Stimulated activated CD4-positive, alpha-beta T cell treated with anti-CD3 and anti-CD28 coated beads, Interleukin-2, amount 100 ng/mL, for 48 hours (primary cell): ENCODE data around the gene FAM81B.

ENCODE experiments used
- DNase-seq, 2 donors: peaks; one replicate each; pipeline ENCODE4 v3.0.0-alpha.2; 2020

Gene FAM81B

DNA sequence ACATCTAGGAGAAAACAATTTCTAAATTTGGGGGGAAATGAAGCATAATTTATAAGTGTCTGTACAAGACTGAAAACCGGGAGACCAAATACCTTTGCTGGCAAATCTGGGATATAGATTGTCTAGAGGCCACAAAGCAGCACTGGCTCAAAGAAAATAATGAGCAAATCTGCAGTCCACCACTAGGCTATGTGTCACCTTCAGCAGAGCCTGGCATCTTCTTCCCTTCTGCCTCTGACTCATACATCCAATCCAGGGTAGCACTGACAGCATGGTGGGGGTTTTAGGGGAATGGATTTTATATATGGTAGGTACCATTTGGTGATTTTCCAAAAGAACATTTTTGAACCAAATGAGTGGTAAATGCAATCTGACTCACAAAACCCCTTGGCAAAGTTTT lies 12.8 kb downstream of the FAM81B start:
- DNase-seq: no peak

DNA sequence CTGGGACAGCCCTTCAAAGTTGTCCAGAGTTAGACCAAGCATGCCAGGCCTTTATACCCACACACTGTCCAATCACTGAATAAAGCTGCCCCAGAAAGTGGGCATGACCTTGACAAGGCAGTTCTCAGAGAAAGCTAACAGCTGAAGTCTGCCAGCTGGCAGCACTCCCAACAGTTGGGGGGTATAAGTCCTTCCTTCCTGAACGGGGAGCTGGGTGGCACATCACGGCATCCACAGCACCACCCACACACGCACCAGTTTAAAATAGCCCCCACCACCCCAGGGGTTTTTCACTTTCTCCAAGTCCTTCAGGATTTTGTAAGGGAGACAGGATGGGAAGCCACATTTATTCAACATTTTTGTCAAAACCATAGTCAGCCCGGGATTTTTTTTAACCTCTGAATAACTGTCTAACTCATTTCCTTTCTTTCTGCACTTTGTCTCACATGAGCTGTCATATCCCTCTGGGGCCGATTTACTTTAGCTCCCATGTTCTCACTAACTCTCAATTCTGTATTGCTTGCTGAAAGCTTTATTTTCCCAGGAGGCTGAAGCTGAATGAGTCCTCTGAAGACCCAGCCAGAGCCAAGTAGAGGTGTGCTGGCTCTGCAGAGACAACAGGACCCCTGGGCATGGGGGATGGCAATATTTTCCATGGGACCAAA lies 15.4 kb downstream of the FAM81B start:
- no peak for DNase-seq

DNA sequence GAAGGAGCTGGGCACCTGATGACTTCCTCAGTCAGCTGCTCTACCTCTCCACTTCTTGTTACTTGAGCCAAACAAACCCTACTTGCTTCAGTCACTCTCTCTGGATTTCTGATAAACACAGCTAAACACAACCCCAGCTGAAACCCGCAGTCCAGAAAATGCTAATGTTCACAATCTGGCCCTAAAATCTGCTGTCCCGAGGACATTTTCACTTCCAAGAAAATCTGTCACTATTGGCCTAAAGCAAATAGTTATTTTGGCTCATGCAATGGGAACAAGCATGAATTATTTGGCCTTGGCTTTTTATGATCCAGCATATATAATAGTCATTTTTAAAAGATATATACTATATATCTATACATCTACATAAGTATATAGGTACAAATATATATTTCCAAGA lies 19.1 kb downstream of the FAM81B start:
- DNase-seq: no peak

DNA sequence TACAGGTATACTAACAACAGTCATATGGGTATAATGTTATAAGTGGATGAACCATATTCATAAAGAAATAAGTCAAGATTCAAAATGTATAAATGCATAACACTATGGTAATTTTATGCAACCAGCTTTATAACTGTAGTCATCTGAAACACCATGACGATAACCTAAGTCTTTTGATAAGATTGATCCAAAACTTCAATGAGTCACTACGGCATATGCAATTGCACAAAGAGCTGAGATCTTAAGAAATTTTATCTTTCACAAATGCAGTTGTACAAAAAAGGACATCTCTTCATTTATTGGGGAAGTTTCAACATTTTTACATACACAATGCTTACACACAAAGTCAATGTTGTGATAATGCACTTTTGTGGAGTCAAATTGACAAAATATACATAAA lies 20.3 kb downstream of the FAM81B start:
- DNase-seq: no peak

DNA sequence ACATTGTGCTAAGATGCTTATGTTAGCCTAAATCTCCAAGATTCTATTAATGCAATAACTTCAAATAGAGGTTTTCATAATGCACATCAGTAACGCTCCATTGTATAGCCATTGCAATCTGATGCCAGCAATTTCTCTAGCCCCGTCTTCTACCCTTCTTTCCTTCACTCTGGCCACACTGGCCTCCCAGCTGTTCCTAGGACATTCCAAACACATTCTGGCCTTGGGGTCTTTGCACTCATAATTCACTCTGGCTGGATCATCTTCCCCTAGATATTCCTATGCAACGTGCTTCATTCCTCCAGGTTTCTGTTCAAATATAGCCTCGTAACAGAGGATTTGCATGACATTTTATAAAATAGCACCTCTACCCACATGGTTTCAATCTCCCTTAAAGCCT lies 23.3 kb downstream of the FAM81B start:
- no peak for DNase-seq

DNA sequence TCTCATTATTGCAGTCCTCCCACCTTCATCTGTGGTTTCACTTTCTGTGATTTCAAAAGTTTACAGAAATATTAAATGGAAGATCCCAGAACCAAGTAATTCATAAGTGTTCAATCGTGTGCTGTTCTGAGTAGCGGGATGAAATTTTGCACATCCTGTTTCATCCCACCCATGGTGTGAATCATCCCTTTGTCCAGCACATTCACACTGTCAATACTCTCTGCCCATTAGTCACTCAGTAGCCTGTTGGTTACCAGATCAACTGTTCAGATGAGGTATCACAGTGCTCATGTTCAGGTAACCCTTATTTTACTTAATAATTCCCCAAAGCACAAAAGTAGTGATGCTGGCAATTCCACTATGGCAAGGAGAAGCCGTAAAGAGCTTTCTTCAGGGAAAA lies 26.8 kb downstream of the FAM81B start:
- no peak for DNase-seq

DNA sequence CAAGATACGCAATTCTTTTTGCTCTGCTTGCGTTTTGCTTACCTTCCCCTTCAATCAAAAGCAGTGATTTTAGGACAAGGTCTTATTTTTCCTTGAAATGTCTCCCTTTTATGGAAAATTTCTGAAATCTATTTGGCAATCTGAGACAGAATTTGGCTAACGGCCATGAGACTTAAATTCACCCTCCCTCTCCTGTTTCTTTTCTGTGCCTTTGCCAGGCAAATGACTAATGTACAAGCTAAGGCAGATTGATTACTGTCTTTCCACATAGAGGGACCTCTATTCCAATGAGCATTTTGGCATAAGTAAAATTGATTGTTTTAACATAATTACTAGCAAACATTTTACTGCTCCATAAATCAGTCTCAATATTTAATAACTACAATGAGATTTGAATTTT lies 31.7 kb downstream of the FAM81B start:
- no peak for DNase-seq

DNA sequence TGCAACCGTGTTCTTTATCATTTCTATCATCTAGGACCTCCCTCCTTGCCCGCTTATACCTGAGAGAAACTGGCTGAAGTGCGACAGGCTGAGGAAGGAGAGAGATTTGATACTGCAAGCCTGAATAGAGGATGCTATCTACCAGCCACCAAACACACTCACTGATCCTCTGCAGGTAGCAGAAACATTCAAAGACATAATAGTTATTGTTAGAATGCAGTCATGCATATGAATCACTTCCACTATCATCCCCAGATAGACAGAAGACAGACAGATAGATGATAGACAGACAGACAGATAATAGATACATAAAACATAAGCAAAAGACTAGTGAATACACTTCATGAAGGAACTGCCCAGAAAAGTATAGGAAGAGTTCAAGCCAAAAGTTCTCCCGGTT lies 32.9 kb downstream of the FAM81B start:
- DNase-seq: no peak

DNA sequence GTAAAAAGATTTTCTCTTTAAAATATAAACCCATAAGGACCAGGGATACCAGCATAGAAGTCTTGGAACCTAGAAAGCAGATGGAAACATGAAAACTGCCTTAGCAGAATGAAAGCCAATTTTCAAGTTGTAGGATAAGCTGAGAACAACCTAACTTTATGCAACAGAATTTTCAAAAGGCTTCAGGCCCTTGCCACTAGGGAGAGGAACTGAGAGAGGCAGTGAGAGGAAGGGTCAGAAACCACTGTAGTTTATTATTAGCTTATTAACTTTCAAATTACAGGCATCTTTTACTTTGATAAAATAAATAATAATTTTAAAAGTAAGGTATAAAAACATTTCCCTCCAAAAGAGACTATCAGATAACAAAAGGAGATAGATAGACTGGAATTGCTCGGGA lies 33.4 kb downstream of the FAM81B start:
- no peak for DNase-seq

DNA sequence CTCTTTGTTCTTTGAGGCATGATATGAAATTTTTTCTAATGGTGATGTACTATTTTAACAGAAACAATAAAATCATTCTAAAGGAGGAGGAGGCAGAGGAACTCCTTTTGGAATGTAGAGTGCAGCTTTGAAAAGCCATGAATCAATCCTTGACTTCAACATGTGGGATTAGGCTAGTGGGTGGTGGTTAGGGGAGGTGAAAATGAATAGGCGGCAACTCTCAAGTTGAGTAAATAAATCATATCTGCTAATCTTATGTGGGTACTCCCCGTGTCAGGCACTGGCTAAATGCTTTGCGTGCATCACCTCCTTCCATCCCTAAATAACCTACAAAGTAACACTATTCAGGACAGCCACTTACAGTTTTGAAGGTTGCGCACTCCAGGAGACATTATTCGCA lies 35.1 kb downstream of the FAM81B start:
- DNase-seq: no peak

DNA sequence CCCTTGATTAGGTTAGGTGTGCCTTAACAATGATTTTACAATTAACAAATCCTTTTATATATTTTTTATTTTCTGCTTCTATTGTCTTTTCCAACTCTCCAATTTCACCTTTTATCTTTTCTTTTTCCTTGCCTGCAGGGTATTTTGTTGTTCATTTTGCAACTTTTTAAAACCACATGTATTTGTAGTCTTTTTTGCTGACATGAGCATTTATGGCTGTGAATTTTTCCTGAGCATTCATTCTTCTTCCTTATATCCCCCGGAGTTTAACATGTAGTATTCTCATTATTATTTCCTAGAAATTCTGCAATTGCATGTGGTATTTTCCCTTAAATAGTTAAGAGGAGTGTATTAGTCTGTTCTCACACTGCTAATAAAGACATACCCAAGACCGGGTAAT lies 41.6 kb downstream of the FAM81B start:
- no peak for DNase-seq

DNA sequence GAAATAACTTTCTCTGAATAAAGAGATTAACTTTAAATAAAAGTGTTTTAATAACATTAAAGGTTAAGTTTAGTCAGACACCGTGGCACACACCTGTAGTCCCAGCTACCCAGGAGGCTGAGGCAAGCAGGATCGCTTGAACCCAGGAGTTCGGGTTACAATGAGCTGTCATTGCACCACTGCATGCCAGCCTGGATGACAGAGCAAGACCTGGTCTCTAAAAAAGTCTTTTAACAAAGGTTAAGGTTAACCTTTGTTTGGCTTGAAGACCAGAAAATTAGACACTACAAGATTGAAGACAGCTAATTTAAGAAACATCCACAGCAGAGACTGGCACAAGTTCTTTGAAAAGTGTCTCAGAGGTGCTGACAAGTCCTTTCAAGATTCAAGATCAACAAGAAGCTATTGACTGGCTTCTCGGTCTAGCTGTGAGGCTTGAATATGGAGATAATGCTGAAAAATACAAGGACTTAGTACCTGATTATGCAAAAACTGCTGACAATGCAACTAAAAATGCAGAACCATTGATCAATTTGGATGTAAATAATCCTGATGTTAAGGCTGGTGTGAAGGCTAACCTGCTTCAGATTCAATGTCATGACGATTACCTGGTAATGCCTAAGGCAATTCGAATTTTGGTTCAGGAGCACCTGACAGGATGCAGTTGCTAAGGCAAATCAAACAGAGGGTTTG lies 48.8 kb downstream of the FAM81B start:
- DNase-seq: no peak

DNA sequence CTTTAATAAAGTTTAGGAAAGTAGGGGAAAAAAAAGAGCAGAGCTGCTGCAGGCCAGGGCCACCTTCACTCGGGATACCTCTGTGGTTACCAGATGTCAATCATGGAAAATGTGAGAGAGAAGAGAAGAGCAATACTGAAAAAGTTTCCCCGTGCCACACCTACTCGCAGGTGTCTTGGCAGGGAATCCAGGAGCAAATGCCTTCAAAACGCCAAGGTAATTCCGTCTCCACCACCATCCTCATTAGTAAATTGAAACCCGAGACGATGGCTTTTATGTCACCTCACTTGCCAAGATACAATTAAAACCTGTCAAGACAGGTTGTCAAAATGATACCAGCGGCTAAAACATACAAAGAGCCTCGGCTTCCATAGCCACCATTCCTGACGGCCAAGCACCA lies 49.7 kb downstream of the FAM81B start:
- no peak for DNase-seq

DNA sequence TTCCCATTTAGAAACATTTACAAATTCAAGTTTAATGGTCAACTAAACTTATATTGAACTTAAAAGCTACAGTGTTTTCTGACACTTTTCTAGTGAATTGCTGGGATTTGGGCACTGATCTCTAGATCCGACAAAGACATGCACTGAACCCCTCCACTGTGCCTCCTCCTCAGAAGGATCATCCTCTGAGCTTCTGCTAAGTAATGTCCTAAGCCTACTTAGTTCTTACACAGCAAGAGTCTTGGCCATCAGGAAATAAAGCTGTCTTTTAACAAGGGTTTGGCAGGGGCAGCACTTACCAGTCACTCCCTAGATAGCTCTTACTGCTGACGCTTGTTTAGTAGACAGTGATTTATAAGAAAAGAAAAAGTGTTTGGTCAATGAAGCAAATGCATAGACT lies 50.5 kb downstream of the FAM81B start:
- DNase-seq: no peak

DNA sequence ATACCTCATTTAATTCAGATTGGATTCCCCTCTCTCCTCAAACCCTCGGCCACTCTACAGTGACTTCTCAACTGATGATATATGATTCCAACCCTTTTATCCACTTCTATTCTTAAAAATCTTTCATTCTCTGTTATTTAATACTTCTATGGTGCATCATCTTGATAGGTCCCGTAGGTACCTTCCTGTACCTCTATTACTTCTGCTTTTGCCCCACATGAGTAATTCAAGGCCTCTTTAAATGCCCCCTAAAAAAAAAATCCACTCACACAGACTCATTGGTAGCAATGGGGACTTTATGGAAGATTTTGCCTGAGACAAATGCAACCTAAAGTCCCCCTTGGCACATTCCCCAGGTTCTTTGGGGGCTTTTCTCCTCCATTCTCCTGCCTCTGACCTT lies 54.3 kb downstream of the FAM81B start:
- no peak for DNase-seq

DNA sequence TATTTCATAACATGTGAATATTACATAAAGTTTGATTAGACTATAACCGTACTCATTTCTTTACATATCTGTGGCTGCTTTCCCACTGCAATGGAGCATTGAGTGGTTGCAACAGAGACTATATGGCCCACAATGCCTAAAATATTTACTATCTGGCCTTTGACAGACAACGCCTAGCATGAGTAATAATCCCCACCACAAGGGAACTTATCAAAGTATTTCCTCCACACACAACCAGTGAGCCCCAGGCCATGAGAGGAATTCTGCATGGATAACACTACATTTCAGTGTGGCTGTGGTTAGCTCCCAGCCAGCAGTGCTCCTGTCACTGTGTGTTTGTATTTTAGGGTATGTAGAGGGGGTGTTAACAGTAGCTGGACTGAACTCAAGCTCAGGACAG lies 54.8 kb downstream of the FAM81B start:
- no peak for DNase-seq

DNA sequence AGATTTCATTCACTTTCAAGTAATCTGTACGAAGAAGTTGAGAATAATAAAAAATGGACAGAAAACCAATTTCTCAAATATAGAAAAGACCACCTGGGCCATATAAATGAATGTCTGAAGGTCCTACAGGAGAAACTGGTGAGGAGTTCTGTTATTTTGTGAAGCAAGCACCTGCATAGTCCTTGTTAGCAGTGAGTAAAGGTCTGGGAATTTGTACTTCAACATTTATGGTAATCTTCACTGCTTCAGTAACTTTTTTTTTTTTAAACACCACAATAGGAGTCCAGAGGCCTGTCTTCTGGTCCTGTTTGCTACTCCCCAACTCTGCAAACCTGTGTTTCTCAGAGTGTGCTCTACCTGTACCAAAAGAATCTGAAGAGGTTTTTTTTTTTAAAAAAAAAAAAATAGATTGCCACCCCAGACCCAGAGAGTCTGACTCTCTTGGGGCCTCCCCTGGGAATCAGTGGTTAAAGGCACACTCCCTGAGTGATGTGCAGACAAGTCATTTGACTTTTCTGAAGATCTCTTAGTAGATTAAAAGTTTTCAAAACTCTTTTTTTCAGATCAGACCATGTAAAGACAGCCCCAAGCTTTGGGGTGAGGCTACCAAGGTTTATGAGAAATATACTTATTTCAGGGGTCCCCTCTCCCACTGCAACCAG lies 55.5 kb downstream of the FAM81B start:
- DNase-seq: no peak

DNA sequence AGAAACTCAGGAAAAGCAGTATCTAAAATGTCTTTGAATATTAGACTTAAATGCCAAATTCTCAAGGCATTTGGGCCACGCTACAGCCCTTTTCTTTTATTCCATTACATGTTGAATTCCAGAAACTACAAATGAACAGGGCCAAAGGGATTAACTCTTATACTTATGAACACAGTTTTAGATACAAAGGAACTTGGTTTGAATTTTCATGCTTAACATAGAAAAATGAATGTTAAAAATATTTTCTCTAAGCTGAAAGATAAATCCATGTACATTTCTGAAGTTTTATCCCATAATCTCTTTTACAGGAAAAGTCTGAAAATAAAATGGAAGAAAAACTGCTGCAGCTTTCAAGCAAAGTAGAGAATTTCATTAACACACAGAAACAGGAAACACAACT lies 56.8 kb downstream of the FAM81B start:
- no peak for DNase-seq

DNA sequence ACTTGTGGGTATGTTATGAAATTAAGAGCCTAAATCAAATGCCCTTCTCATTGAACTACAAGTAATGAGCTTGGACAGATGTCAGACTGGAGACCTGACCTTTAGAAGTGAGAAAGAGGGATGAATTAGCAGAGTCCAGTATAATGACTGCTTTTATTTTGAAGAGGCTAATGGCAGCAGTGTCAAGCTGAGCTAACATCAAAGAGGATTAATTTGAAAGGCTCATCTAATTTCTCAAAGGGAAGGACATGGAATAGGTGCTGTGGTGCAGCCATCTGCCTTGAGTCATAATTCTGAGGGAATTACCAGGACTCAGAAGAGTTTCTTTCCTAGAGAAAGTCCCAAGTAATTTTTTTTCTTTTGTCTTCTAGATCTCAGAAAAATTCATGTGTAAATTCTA lies 57.6 kb downstream of the FAM81B start:
- DNase-seq: no peak

DNA sequence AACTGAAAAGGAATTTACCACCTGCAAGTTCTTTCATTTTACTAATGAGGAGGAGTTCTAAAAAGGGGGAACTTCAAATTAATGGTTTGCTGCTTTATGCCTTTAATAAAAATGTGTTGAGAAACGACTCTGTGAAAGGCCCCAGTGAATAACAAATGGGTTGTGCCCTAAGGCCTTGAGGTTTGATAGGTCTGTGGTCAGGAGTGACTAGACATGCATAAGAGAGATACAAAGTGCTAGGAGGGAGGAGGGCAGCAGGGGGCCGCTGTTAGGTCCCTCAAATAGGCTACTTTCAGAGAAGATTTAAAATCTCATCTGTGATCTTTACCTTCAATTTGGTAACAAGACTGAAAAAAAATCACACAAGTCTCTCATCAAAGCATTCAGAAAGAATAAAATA lies 58.3 kb downstream of the FAM81B start:
- no peak for DNase-seq

DNA sequence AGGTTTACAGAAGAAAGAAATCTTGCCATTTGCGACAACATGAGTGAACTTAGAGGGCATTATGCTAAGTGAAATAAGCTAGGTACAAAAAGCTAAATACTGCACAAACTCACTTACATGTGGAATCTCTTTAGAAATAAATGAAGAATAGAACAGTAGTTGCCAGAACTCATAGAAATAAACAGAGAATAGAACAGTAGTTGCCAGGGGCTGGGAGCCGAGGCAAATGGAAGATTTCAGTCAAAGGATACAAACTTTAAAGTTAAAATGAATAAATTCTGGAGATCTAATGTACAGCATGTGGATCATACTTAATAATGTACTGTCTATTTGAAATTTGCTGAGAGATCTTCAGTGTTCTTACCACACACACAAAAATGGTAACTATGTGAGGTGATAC lies 63.4 kb downstream of the FAM81B start:
- no peak for DNase-seq

DNA sequence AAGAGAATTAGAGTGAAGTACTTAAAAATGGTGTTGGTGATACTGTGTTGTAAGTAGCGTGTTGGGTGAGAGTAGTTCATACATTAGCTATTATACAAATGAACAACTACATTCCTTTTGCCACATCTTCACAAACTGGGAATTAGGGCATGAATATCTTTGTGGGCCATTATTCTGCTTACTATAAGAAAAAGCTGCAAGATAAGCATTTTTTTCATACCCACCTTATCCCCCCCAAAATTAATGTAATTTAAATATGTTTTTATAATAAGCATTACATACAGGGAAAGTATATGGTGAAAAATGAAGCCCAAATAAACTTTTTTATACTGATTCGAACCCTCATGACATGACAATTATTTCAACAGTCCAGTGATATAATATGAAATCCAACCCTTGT lies 69.5 kb downstream of the FAM81B start:
- DNase-seq: no peak

DNA sequence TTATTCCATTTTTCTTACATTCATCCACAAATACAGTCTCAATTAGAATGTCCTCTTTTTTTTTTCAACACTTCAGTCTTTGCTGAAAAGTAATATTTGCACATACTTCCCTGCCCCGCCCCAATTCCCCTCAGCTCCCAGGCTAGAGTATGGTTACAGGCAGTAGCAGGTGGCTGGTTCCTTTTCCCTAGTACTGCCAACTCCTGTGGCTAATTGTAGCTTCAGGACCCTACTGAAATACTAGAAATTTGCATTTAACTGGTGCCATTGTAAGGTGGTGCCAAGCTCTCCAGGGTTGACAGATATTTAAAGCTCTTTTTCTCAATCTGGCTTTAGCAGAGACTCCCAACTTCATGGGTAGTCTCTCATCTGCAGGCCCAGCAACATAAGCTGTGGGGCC lies 80.3 kb downstream of the FAM81B start:
- no peak for DNase-seq

DNA sequence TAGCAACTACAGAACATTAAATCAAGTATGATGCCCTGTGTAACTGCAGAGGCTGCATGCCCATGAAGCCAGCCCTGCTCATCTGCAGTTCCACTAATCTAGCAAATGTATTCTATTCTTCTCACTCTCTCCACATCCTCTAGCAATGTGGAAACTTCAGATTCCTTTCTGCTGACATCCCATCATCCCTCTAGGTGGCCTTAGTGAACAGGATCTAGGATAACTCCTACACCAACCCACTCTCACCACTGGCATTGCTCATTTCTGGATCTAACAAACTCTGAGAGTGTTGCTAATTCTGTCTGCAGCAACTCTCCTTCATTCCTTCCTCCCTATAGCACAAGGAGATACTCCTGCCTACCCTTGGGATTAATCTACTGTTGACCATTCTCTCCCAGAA lies 80.8 kb downstream of the FAM81B start:
- DNase-seq: no peak

DNA sequence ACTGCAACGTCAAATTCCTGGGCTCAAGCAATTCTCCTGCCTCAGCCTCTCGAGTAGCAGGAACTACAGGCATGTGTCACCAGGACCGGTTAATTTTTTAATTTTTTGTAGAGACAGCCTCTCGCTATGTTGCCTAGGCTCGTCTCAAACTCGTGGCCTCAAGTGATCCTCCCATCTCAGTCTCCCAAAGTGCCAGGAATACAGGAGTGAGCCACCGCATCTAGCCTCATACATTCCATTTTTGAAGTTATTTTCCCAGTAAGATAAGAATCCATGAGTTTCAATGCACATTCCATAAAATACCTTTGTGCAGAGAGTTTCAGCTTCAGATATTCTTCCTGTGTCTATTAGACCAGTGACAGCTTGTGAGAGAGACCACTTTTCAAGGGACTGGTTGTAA lies 93.3 kb downstream of the FAM81B start:
- no peak for DNase-seq
